Measurements from ENCODE around the gene CXorf49.
"Not testable (repeated sequence)": the region's sequence is repeated elsewhere in the genome, so short reads cannot be mapped to it uniquely, and the experiment has no call there.

The CXorf49 gene

GRCh38 chrX:71718185-71718584 lies at the start of gene CXorf49:
TSS of gene CXorf49 (minus strand) at chrX:71718285. CDS start at chrX:71718151, 134 bp downstream.
- not testable (repeated sequence) for DNase-seq (ENCODE audit: low read depth in 2 of 3, low spot score in 2 of 3)

GRCh38 chrX:71767134-71767533 lies 49.0 kb upstream of the CXorf49 start:
- not testable (repeated sequence) for DNase-seq (ENCODE audit: low read depth in 2 of 3, low spot score in 2 of 3)

GRCh38 chrX:71765613-71766012 lies 47.5 kb upstream of the CXorf49 start:
- DNase-seq (ENCODE audit: low read depth in 2 of 3, low spot score in 2 of 3) = not testable (repeated sequence)

- not testable (repeated sequence) for DNase-seq (ENCODE audit: low read depth in 2 of 3, low spot score in 2 of 3)
These were observed 46.7 kb upstream of the CXorf49 start for GRCh38 chrX:71764832-71765231.

- not testable (repeated sequence) for DNase-seq (ENCODE audit: low read depth in 2 of 3, low spot score in 2 of 3)
These were observed 45.0 kb upstream of the CXorf49 start, which contains the start of gene CXorf49B for GRCh38 chrX:71763049-71763448. TSS of gene CXorf49B (plus strand) at chrX:71763349. CDS start at chrX:71763424, 75 bp downstream.

GRCh38 chrX:71760688-71761281 lies 42.7 kb upstream of the CXorf49 start:
- not testable (repeated sequence) for DNase-seq (ENCODE audit: low read depth in 2 of 3, low spot score in 2 of 3)

GRCh38 chrX:71720289-71720886 lies 2.3 kb upstream of the CXorf49 start:
- DNase-seq (ENCODE audit: low read depth in 2 of 3, low spot score in 2 of 3) = not testable (repeated sequence)

- DNase-seq (ENCODE audit: low read depth in 2 of 3, low spot score in 2 of 3) = not testable (repeated sequence)
These were observed 1.1 kb upstream of the CXorf49 start for GRCh38 chrX:71719195-71719594.

GRCh38 chrX:71716323-71716722 lies 1.8 kb downstream of the CXorf49 start:
- not testable (repeated sequence) for DNase-seq (ENCODE audit: low read depth in 2 of 3, low spot score in 2 of 3)

- DNase-seq (ENCODE audit: low read depth in 2 of 3, low spot score in 2 of 3) = not testable (repeated sequence)
These were observed 2.5 kb downstream of the CXorf49 start for GRCh38 chrX:71715551-71715950.

- not testable (repeated sequence) for DNase-seq (ENCODE audit: low read depth in 2 of 3, low spot score in 2 of 3)
These were observed 4.0 kb downstream of the CXorf49 start for GRCh38 chrX:71714064-71714463.

GRCh38 chrX:71702853-71703252 lies 15.2 kb downstream of the CXorf49 start:
- not testable (repeated sequence) for DNase-seq (ENCODE audit: low read depth in 2 of 3, low spot score in 2 of 3)

- DNase-seq (ENCODE audit: low read depth in 2 of 3, low spot score in 2 of 3) = not testable (repeated sequence)
These were observed 19.1 kb downstream of the CXorf49 start for GRCh38 chrX:71699023-71699344.

- not testable (repeated sequence) for DNase-seq (ENCODE audit: low read depth in 2 of 3, low spot score in 2 of 3)
These were observed 19.6 kb downstream of the CXorf49 start for GRCh38 chrX:71698299-71699022.

- DNase-seq (ENCODE audit: low read depth in 2 of 3, low spot score in 2 of 3) = not testable (repeated sequence)
These were observed 20.4 kb downstream of the CXorf49 start for GRCh38 chrX:71697466-71698298.

GRCh38 chrX:71696641-71697465 lies 21.2 kb downstream of the CXorf49 start:
- not testable (repeated sequence) for DNase-seq (ENCODE audit: low read depth in 2 of 3, low spot score in 2 of 3)

GRCh38 chrX:71679575-71680207 lies 38.4 kb downstream of the CXorf49 start:
- no peak for DNase-seq (ENCODE audit: low read depth in 2 of 3, low spot score in 2 of 3)

- DNase-seq (ENCODE audit: low read depth in 2 of 3, low spot score in 2 of 3) = not testable (repeated sequence)
These were observed 40.9 kb downstream of the CXorf49 start for GRCh38 chrX:71677195-71677594.

- DNase-seq (ENCODE audit: low read depth in 2 of 3, low spot score in 2 of 3) = not testable (repeated sequence)
These were observed 41.9 kb downstream of the CXorf49 start for GRCh38 chrX:71676068-71676795.

Measured in activated CD8-positive, alpha-beta memory T cell treated with anti-CD3 and anti-CD28 coated beads for 48 hours (primary cell).